Neural cell (in vitro differentiated cells): ENCODE results near the gene ACOT7. TPM values are rescaled to one million over a fixed set of nuclear protein-coding genes. Genes with fewer than 3 reads are reported as not detected.

Source experiments
- H2AFZ ChIP-seq: fragments of 200-600, 300-800 bp; sonication (generic), shearing (Covaris generic); 2 replicates; pipeline ENCODE4 v1.6.0; 2014; ENCODE audit warnings: low read depth, mild to moderate bottlenecking, antibody characterized with exemption, low read length, moderate library complexity
- H3F3A ChIP-seq: fragments of 200-600 bp; shearing (Covaris generic); 2 replicates; pipeline ENCODE4 v1.6.1; 2016; ENCODE audit warnings: mild to moderate bottlenecking, moderate library complexity, mixed read lengths, antibody characterized with exemption, low read length; ENCODE audit not compliant: insufficient read depth, poor library complexity, severe bottlenecking
- H3K27ac ChIP-seq: fragments of 200-600, 300-800 bp; sonication (generic), shearing (Covaris generic); 2 replicates; pipeline ENCODE4 v1.5.1; 2014; ENCODE audit warnings: mild to moderate bottlenecking, low read length, moderate library complexity
- H3K27me3 ChIP-seq: fragments of 300-800, 200-600 bp; sonication (generic), shearing (Covaris generic); 2 replicates; pipeline ENCODE4 v1.6.0; 2014; ENCODE audit warnings: mild to moderate bottlenecking, low read depth, low read length, moderate library complexity; ENCODE audit not compliant: insufficient read depth
- H3K36me3 ChIP-seq: fragments of 300-800, 200-600 bp; sonication (generic), shearing (Covaris generic); 2 replicates; pipeline ENCODE4 v1.5.1; 2014; ENCODE audit warnings: mild to moderate bottlenecking, antibody characterized with exemption, low read length, moderate library complexity; ENCODE audit not compliant: insufficient read depth
- H3K4me2 ChIP-seq: fragments of 300-800, 200-600 bp; sonication (generic), shearing (Covaris generic); 2 replicates; pipeline ENCODE4 v1.6.0; 2014; ENCODE audit warnings: mild to moderate bottlenecking, low read length
- H3K4me3 ChIP-seq: fragments of 300-800, 200-600 bp; sonication (generic), shearing (Covaris generic); 2 replicates; pipeline ENCODE4 v1.5.1; 2014; ENCODE audit warnings: mild to moderate bottlenecking, low read length, moderate library complexity
- H3K79me2 ChIP-seq: fragments of 200-600 bp; shearing (Covaris generic); replicated peaks from 2 replicates; pipeline ENCODE4 v1.6.0; 2014; ENCODE audit warnings: mild to moderate bottlenecking, low read length, moderate library complexity; ENCODE audit not compliant: insufficient read depth
- H3K9ac ChIP-seq: fragments of 300-800, 200-600 bp; sonication (generic), shearing (Covaris generic); 2 replicates; pipeline ENCODE4 v1.6.1; 2016; ENCODE audit warnings: mild to moderate bottlenecking, low read length, mixed read lengths
- H3K9me2 ChIP-seq: fragments of 200-600 bp; shearing (Covaris generic); 2 replicates; pipeline ENCODE4 v1.6.1; 2016; ENCODE audit warnings: mild to moderate bottlenecking, low read length, mixed read lengths; ENCODE audit not compliant: insufficient read depth
- H3K9me3 ChIP-seq: fragments of 200-600, 300-800 bp; sonication (generic), shearing (Covaris generic); 2 replicates; pipeline ENCODE4 v1.6.1; 2016; ENCODE audit warnings: mild to moderate bottlenecking, mixed run types, low read length, moderate library complexity, mixed read lengths
- H4K20me1 ChIP-seq: fragments of 200-600 bp; shearing (Covaris generic); 2 replicates; pipeline ENCODE4 v1.6.1; 2016; ENCODE audit warnings: mild to moderate bottlenecking, mixed run types; ENCODE audit not compliant: insufficient read depth
- CTCF ChIP-seq: fragments of 450-650 bp; IDR thresholded peaks from 2 replicates; pipeline ENCODE4 v1.5.1; 2014; ENCODE audit warnings: antibody characterized with exemption, mild to moderate bottlenecking, moderate library complexity; ENCODE audit not compliant: poor library complexity, severe bottlenecking
- EP300 ChIP-seq: fragments of 450-650 bp; conservative IDR thresholded peaks from 2 replicates; pipeline ENCODE4 v1.6.1; 2014; ENCODE audit warnings: antibody characterized with exemption, mild to moderate bottlenecking, moderate library complexity; ENCODE audit not compliant: poor library complexity, severe bottlenecking
- EZH2 ChIP-seq: fragments of 200-600, 300-800 bp; shearing (Covaris generic), sonication (generic); IDR thresholded peaks from 2 replicates; pipeline ENCODE4 v1.6.1; 2014; ENCODE audit warnings: antibody characterized with exemption, low read length, borderline replicate concordance, mild to moderate bottlenecking; ENCODE audit not compliant: insufficient read depth, poor library complexity, severe bottlenecking
- MXI1 ChIP-seq: fragments of 450-650 bp; conservative IDR thresholded peaks from 2 replicates; pipeline ENCODE4 v1.6.1; 2014; ENCODE audit warnings: antibody characterized with exemption, mild to moderate bottlenecking; ENCODE audit not compliant: poor library complexity, severe bottlenecking
- POLR2AphosphoS5 ChIP-seq: IDR thresholded peaks from 2 replicates; pipeline ENCODE4 v1.6.1; 2012
- RAD21 ChIP-seq: fragments of 450-650 bp; conservative IDR thresholded peaks from 2 replicates; pipeline ENCODE4 v1.6.1; 2014; ENCODE audit warnings: antibody characterized with exemption, mild to moderate bottlenecking, moderate library complexity
- REST ChIP-seq: IDR thresholded peaks from 2 replicates; pipeline ENCODE4 v1.6.1; 2012; ENCODE audit warnings: borderline replicate concordance
- SMC3 ChIP-seq: fragments of 450-650 bp; conservative IDR thresholded peaks from 2 replicates; pipeline ENCODE4 v1.6.1; 2014; ENCODE audit warnings: antibody characterized with exemption, mild to moderate bottlenecking, moderate library complexity; ENCODE audit not compliant: poor library complexity
- TAF1 ChIP-seq: IDR thresholded peaks from 2 replicates; pipeline ENCODE4 v1.6.1; 2012; ENCODE audit warnings: low read depth
- polyA plus RNA-seq: library from polyadenylated mRNA; depleted of rRNA; stranded (reverse); fragments of >200 nt; gene quantifications from 2 replicates; pipeline ENCODE4 v1.2.3, GENCODE V29; 2014

ACOT7 gene
- polyA plus RNA-seq, 1 donor from 2014 or later = 101 TPM

GRCh38 chr1:6384135-6384534 is 9.4 kb downstream of the ACOT7 start:
- no peak for TF ChIP-seq SMC3
- TF ChIP-seq EP300 = no peak
- no peak for TF ChIP-seq CTCF
- TF ChIP-seq REST = no peak
- no peak for TF ChIP-seq EZH2
- H3K4me2 ChIP-seq = no peak overlapping the region
- no peaks in the 10 kb centered on the region for H3K9me2 ChIP-seq
- peaks cover 4% of the 10 kb centered on the region for H3K9me3 ChIP-seq
- no peak overlapping the region for H3K4me3 ChIP-seq
- H4K20me1 ChIP-seq = peaks cover 3% of the 10 kb centered on the region
- no peak overlapping the region for H2AFZ ChIP-seq
- H3F3A ChIP-seq = no peaks in the 10 kb centered on the region
- peaks cover 36% of the 10 kb centered on the region for H3K79me2 ChIP-seq
- no peaks in the 10 kb centered on the region for H3K36me3 ChIP-seq
- H3K9ac ChIP-seq = no peak overlapping the region
- no peak overlapping the region for H3K27ac ChIP-seq
- no peaks in the 10 kb centered on the region for H3K27me3 ChIP-seq

DNA sequence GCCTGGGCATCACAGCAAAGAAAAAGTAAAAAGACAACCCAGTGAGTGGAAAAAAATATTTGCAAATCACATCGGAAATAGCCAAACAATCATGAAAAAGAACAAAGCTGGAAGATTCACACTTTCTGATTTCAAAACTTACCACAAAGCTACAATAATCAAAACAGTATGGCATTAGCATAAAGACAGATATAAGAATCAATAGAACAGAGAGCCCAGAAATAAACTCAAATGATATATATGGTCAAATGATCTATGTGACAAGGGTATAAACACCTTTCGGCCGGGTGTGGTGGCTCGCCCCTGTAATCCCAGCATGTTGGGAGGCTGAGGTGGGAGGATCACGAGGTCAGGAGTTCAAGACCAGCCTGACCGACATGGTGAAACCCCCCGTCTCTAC is 13.5 kb downstream of the ACOT7 start:
- H3K9me3 ChIP-seq = peaks cover 4% of the 10 kb centered on the region
- no peaks in the 10 kb centered on the region for H3K36me3 ChIP-seq
- H3F3A ChIP-seq = no peaks in the 10 kb centered on the region
- H3K27ac ChIP-seq = no peak overlapping the region
- TF ChIP-seq RAD21 (no peak), POLR2AphosphoS5 (no peak), MXI1 (no peak), REST (no peak), EP300 (no peak), SMC3 (no peak), CTCF (no peak), EZH2 (no peak), TAF1 (no peak)
- no peaks in the 10 kb centered on the region for H3K27me3 ChIP-seq
- no peak overlapping the region for H3K9ac ChIP-seq
- H3K9me2 ChIP-seq = no peaks in the 10 kb centered on the region
- H3K4me3 ChIP-seq = no peak overlapping the region
- peaks cover 4% of the 10 kb centered on the region for H4K20me1 ChIP-seq
- H2AFZ ChIP-seq = no peak overlapping the region
- no peak overlapping the region for H3K4me2 ChIP-seq
- H3K79me2 ChIP-seq = peaks cover 29% of the 10 kb centered on the region
